ENCODE measurements around the gene PNMA5. TPM values are rescaled to one million over a fixed set of nuclear protein-coding genes. Genes with fewer than 3 reads are reported as not detected.

Gene PNMA5
- total RNA-seq, 1 donor from 2014 or later: not detected

DNA sequence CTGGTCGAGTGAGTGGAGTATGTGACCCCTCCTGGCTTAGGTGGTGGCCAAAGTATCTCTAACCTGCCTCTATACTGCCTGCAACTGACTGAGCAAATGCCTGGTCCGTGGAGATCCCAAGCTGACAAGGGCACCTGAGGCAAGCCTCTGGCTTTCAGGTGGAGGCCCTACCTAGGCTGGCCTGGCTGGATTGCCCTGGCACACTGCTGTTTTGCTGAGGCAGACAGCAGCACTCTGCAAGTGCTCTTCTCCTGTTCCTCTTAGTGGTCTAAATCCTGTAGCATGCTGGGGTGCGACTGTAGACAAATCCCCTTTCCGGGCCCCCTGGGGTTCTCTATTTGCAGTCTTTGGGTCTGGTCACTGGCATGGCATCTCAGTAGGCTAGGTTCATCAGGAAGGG, 44.8 kb downstream of the PNMA5 start:
- H3K4me3 ChIP-seq: no peak overlapping the region
- DNase-seq (ENCODE audit: low spot score): no peak
- no peaks in the 10 kb centered on the region for H3K36me3 ChIP-seq
- Mint-ChIP-seq H3K27me3 (ENCODE audit: insufficient read depth, low read depth) (no peaks in the 10 kb centered on the region), H3K9me3 (peaks cover 11% of the 10 kb centered on the region), H3K36me3 (no peaks in the 10 kb centered on the region), H3K4me1 (no peaks in the 10 kb centered on the region), H3K4me3 (no peak overlapping the region), H3K27ac (no peak overlapping the region)
- no peaks in the 10 kb centered on the region for H3K9me3 ChIP-seq (ENCODE audit: low read depth)
- H3K9ac ChIP-seq: no peak overlapping the region
- H3K27me3 ChIP-seq: no peaks in the 10 kb centered on the region
- H3K79me2 ChIP-seq (ENCODE audit: low read depth): no peaks in the 10 kb centered on the region
- TF ChIP-seq EZH2 (IDR thresholded peaks at IDR 0.05) (no peak), EZH2phosphoT487 (IDR thresholded peaks at IDR 0.05) (no peak)
- TF ChIP-seq, protein P1, sequence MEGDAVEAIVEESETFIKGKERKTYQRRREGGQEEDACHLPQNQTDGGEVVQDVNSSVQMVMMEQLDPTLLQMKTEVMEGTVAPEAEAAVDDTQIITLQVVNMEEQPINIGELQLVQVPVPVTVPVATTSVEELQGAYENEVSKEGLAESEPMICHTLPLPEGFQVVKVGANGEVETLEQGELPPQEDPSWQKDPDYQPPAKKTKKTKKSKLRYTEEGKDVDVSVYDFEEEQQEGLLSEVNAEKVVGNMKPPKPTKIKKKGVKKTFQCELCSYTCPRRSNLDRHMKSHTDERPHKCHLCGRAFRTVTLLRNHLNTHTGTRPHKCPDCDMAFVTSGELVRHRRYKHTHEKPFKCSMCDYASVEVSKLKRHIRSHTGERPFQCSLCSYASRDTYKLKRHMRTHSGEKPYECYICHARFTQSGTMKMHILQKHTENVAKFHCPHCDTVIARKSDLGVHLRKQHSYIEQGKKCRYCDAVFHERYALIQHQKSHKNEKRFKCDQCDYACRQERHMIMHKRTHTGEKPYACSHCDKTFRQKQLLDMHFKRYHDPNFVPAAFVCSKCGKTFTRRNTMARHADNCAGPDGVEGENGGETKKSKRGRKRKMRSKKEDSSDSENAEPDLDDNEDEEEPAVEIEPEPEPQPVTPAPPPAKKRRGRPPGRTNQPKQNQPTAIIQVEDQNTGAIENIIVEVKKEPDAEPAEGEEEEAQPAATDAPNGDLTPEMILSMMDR (IDR thresholded peaks at IDR 0.05): no peak
- H3F3A ChIP-seq (ENCODE audit: low read depth): no peaks in the 10 kb centered on the region
- H4K20me1 ChIP-seq (ENCODE audit: low read depth): no peaks in the 10 kb centered on the region
- H3K27ac ChIP-seq: no peak overlapping the region
- H3K4me1 ChIP-seq: no peaks in the 10 kb centered on the region
- H3K4me2 ChIP-seq: no peak overlapping the region
- H2AFZ ChIP-seq (replicated peaks): no peak overlapping the region

DNA sequence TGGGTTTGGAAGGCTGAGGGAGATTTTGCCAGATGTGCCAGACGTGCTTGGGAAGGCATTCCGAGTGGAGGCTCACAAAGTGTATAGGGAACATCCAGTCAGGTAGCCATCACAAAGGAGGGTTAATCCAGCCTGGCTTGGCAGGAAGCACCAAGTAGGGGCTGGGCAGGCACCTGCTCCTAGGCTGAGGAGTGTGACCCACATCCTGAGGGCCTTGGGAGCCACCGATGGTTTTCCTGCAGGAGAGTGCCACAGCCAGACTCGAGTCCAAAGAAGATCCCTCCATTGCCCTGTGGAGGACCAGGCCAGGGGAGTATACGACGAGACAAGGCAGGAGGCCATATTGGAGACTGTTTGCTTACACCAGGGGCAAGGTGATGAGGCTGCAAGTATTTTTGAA, 47.2 kb downstream of the PNMA5 start:
- Histone ChIP-seq H3K9me3 (ENCODE audit: low read depth) (no peaks in the 10 kb centered on the region), H4K20me1 (ENCODE audit: low read depth) (no peaks in the 10 kb centered on the region), H3K4me3 (no peak overlapping the region), H3K36me3 (no peaks in the 10 kb centered on the region), H3K79me2 (ENCODE audit: low read depth) (no peaks in the 10 kb centered on the region), H3K4me1 (no peaks in the 10 kb centered on the region), H2AFZ (replicated peaks) (no peak overlapping the region), H3F3A (ENCODE audit: low read depth) (no peaks in the 10 kb centered on the region), H3K27ac (no peak overlapping the region), H3K27me3 (no peaks in the 10 kb centered on the region), H3K9ac (no peak overlapping the region), H3K4me2 (no peak overlapping the region)
- Mint-ChIP-seq H3K4me1 (peaks cover 2% of the 10 kb centered on the region), H3K27ac (no peak overlapping the region), H3K4me3 (no peak overlapping the region), H3K36me3 (no peaks in the 10 kb centered on the region), H3K27me3 (ENCODE audit: insufficient read depth, low read depth) (no peaks in the 10 kb centered on the region), H3K9me3 (peaks cover 11% of the 10 kb centered on the region)
- DNase-seq (ENCODE audit: low spot score): no peak
- TF ChIP-seq EZH2 (IDR thresholded peaks at IDR 0.05): no peak
- TF ChIP-seq EZH2phosphoT487 (IDR thresholded peaks at IDR 0.05): no peak
- TF ChIP-seq, protein P1 (IDR thresholded peaks at IDR 0.05): no peak

DNA sequence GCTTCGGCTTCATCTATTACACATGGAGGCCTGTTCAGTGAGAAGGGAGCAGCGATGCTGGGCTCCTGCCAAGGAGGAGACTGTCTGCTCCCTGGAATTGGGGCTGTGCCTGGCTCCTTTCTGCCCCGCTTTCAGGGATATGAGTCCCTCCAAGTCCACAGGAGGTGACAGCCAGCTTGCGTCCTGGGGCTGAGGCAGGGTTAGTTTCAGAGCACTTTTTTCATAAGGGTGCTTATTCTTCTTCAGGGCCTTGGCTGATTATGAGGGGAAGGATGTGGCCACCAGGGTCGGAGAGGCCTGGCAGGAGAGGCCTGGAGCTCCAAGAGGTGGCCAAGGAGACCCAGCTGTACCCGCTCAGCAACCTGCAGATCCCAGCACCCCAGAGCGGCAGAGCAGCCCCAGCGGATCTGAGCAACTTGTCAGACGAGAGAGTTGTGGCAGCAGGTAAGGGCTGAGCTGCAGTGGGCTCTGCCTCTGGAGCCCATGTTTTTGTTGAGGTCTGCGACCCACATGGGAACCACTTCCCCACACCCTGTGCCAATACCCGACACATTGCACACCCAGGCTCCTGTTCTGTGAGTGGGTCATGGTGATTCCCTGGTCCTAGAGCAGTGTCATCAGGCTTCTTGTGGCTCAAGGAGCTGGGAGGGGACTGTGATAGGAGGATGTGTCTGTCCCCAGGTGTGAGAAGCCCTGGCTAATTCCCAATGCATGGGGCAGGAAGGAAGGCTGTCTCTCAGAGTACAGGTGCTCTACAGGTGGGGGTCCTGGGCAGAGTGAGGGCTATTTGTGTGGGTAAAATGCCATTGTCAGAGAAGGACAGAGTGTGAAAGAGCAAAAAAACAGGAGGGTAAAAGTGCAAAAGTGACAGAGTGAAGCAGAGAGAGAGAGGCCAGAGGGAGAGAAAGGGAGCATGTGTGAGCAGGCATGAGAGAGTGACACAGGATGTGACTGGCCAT, 48.6 kb downstream of the PNMA5 start:
- Mint-ChIP-seq H3K4me3 (no peak overlapping the region), H3K4me1 (peaks cover 2% of the 10 kb centered on the region), H3K36me3 (no peaks in the 10 kb centered on the region), H3K27me3 (ENCODE audit: insufficient read depth, low read depth) (no peaks in the 10 kb centered on the region), H3K27ac (peak overlapping the region; percentile 60), H3K9me3 (peaks cover 14% of the 10 kb centered on the region)
- Histone ChIP-seq H4K20me1 (ENCODE audit: low read depth) (no peaks in the 10 kb centered on the region), H3K36me3 (no peaks in the 10 kb centered on the region), H3K4me1 (no peaks in the 10 kb centered on the region), H3F3A (ENCODE audit: low read depth) (no peaks in the 10 kb centered on the region), H3K4me2 (no peak overlapping the region), H3K79me2 (ENCODE audit: low read depth) (no peaks in the 10 kb centered on the region), H3K4me3 (no peak overlapping the region), H3K27ac (no peak overlapping the region), H3K9me3 (ENCODE audit: low read depth) (no peaks in the 10 kb centered on the region), H3K9ac (no peak overlapping the region), H2AFZ (replicated peaks) (no peak overlapping the region), H3K27me3 (no peaks in the 10 kb centered on the region)
- TF ChIP-seq EZH2 (IDR thresholded peaks at IDR 0.05): no peak
- TF ChIP-seq EZH2phosphoT487 (IDR thresholded peaks at IDR 0.05): no peak
- TF ChIP-seq, protein P1 (IDR thresholded peaks at IDR 0.05): no peak
- no peak for DNase-seq (ENCODE audit: low spot score)

Measured in neural progenitor cell (in vitro differentiated cells).